Ishikawa (cell line): ENCODE data around the gene EEF2K.

Experiments used
- CEBPB ChIP-seq: IDR thresholded peaks from 2 replicates; pipeline ENCODE4 v1.6.1; 2012
- EGR1 ChIP-seq: IDR thresholded peaks from 2 replicates; pipeline ENCODE4 v1.6.1; 2012
- EP300 ChIP-seq: IDR thresholded peaks from 2 replicates; pipeline ENCODE4 v1.6.1; 2012; ENCODE audit warnings: borderline replicate concordance
- MAX ChIP-seq: IDR thresholded peaks from 2 replicates; pipeline ENCODE4 v1.6.1; 2012
- NFIC ChIP-seq: IDR thresholded peaks from 2 replicates; pipeline ENCODE4 v1.6.1; 2012
- RAD21 ChIP-seq: IDR thresholded peaks from 2 replicates; pipeline ENCODE4 v1.6.1; 2012; ENCODE audit warnings: low read depth
- TAF1 ChIP-seq: IDR thresholded peaks from 2 replicates; pipeline ENCODE4 v1.6.1; 2012; ENCODE audit warnings: low read depth, mild to moderate bottlenecking
- YY1 ChIP-seq: IDR thresholded peaks from 2 replicates; pipeline ENCODE4 v1.6.1; 2012; ENCODE audit warnings: low read depth
- ZBTB7A ChIP-seq: IDR thresholded peaks from 2 replicates; pipeline ENCODE4 v1.6.1; 2012; ENCODE audit warnings: low read depth
- TF ChIP-seq, protein P1 (sequence below): IDR thresholded peaks from 2 replicates; pipeline ENCODE4 v1.6.1; 2012; ENCODE audit warnings: low read depth, mild to moderate bottlenecking

DNA sequence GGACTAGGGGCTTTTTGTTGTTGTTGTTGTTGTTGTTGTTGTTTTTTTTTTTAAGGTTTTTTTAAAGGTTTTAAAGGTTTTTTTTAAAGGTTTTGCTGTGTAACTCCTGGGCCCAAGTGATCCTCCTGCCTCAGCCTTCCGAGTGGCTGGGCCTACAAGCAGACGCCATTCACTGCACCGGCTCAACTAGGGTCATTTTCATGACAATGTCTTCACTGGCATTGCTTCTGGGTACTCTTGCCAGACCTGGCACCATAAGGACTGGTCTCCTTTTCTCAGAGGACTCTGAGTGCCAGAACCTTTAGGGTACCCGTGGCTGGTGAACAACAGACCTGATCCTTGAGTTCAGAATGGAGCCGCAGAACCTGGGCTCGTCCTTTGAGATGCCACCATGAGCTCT is 111.5 kb downstream of the EEF2K start:
- TF ChIP-seq TAF1 (no peak), NFIC (no peak), EP300 (no peak), CEBPB (no peak), YY1 (no peak), ZBTB7A (no peak), EGR1 (no peak), MAX (no peak), RAD21 (no peak)
- TF ChIP-seq, protein P1, sequence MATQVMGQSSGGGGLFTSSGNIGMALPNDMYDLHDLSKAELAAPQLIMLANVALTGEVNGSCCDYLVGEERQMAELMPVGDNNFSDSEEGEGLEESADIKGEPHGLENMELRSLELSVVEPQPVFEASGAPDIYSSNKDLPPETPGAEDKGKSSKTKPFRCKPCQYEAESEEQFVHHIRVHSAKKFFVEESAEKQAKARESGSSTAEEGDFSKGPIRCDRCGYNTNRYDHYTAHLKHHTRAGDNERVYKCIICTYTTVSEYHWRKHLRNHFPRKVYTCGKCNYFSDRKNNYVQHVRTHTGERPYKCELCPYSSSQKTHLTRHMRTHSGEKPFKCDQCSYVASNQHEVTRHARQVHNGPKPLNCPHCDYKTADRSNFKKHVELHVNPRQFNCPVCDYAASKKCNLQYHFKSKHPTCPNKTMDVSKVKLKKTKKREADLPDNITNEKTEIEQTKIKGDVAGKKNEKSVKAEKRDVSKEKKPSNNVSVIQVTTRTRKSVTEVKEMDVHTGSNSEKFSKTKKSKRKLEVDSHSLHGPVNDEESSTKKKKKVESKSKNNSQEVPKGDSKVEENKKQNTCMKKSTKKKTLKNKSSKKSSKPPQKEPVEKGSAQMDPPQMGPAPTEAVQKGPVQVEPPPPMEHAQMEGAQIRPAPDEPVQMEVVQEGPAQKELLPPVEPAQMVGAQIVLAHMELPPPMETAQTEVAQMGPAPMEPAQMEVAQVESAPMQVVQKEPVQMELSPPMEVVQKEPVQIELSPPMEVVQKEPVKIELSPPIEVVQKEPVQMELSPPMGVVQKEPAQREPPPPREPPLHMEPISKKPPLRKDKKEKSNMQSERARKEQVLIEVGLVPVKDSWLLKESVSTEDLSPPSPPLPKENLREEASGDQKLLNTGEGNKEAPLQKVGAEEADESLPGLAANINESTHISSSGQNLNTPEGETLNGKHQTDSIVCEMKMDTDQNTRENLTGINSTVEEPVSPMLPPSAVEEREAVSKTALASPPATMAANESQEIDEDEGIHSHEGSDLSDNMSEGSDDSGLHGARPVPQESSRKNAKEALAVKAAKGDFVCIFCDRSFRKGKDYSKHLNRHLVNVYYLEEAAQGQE, result no peak
